Urothelium cell line (cell line): ENCODE results near the gene PBX1.

Experiments
- DNase-seq: peaks from one replicate; pipeline ENCODE4 v3.0.0; 2011; ENCODE audit warnings: low spot score, mixed read lengths
- FAIRE-seq: peaks from 2 replicates; lab custom pipeline; 2011; peaks lifted over from hg19 to GRCh38; lab: Jason Lieb, UNC

PBX1 gene

GRCh38 chr1:164769486-164770130, 210.6 kb downstream of the PBX1 start:
- FAIRE-seq, result no peak
- DNase-seq, result no peak

- DNase-seq (no peak), FAIRE-seq (no peak)
These were observed 211.1 kb downstream of the PBX1 start for GRCh38 chr1:164770131-164770529.

GRCh38 chr1:164771041-164771618, 212.1 kb downstream of the PBX1 start:
- DNase-seq (no peak), FAIRE-seq (no peak)

- no peak for FAIRE-seq
- peak; percentile 70 for DNase-seq
These were observed 212.8 kb downstream of the PBX1 start for GRCh38 chr1:164771619-164772361.

GRCh38 chr1:164772635-164773034, 213.7 kb downstream of the PBX1 start:
- DNase-seq (peak; percentile 78), FAIRE-seq (peak; percentile 74)

GRCh38 chr1:164773102-164773501, 214.1 kb downstream of the PBX1 start:
- DNase-seq, result no peak
- FAIRE-seq, result no peak

- FAIRE-seq (no peak), DNase-seq (no peak)
These were observed 215.4 kb downstream of the PBX1 start for GRCh38 chr1:164774413-164774812.

- DNase-seq (no peak), FAIRE-seq (no peak)
These were observed 216.1 kb downstream of the PBX1 start for GRCh38 chr1:164774819-164775654.

- FAIRE-seq, result no peak
- DNase-seq, result no peak
These were observed 218.5 kb downstream of the PBX1 start for GRCh38 chr1:164777518-164777917.

GRCh38 chr1:164779376-164779775, 220.4 kb downstream of the PBX1 start:
- FAIRE-seq, result no peak
- no peak for DNase-seq

- DNase-seq (no peak), FAIRE-seq (no peak)
These were observed 221.3 kb downstream of the PBX1 start for GRCh38 chr1:164780111-164780812.

GRCh38 chr1:164780863-164781262, 221.9 kb downstream of the PBX1 start:
- FAIRE-seq (no peak), DNase-seq (no peak)

- FAIRE-seq (no peak), DNase-seq (no peak)
These were observed 223.0 kb downstream of the PBX1 start for GRCh38 chr1:164781972-164782371.

GRCh38 chr1:164783778-164784555, 225.0 kb downstream of the PBX1 start:
- DNase-seq (no peak), FAIRE-seq (no peak)

GRCh38 chr1:164784960-164785359, 226.0 kb downstream of the PBX1 start:
- no peak for DNase-seq
- FAIRE-seq, result no peak

- no peak for DNase-seq
- no peak for FAIRE-seq
These were observed 227.0 kb downstream of the PBX1 start for GRCh38 chr1:164785841-164786534.

GRCh38 chr1:164786980-164787833, 228.2 kb downstream of the PBX1 start:
- FAIRE-seq (peak; percentile 20), DNase-seq (peak; percentile 84)

- no peak for FAIRE-seq
- DNase-seq, result no peak
These were observed 228.8 kb downstream of the PBX1 start for GRCh38 chr1:164787834-164788231.
